B cell (primary cell): ENCODE data around the gene RAB6B. TPM values are rescaled to one million over a fixed set of nuclear protein-coding genes. Genes with fewer than 3 reads are reported as not detected.

Experiments used
- ATAC-seq: fragments of 200-7000 bp; cut with Tn5 transposase; one replicate; pipeline ENCODE4 v1.10.0; 2021; ENCODE audit warnings: low read depth, mild to moderate bottlenecking, moderate number of reproducible peaks, moderate library complexity
- CTCF ChIA-PET: fragments of 350-600 bp; sonication (Branson Sonifier 250); formaldehyde crosslinking; loops from one replicate; lab custom pipeline; 2021; ENCODE audit warnings: antibody characterized with exemption, inconsistent platforms; lab: Charles Lee
- POLR2A ChIA-PET: fragments of 350-600 bp; sonication (Branson Sonifier 250); formaldehyde crosslinking; loops from one replicate; lab custom pipeline; 2021; ENCODE audit warnings: antibody characterized with exemption; lab: Charles Lee
- DNase-seq: peaks from one replicate; pipeline ENCODE4 v3.0.0; 2013
- H2AFZ ChIP-seq: 2 replicates; pipeline ENCODE4 v1.6.1; 2012; ENCODE audit warnings: mild to moderate bottlenecking, low read depth, low read length; ENCODE audit not compliant: insufficient read depth, poor library complexity, severe bottlenecking
- H3K27ac ChIP-seq, 2 donors: 1 replicate in 1 of 2; 2 replicates in 1 of 2; pipeline ENCODE4 v1.5.1; 2012 to 2013; ENCODE audit warnings: low read length in 2 of 2, mild to moderate bottlenecking in 2 of 2, moderate library complexity in 1 of 2
- H3K27me3 ChIP-seq, 4 experiments: fragments of 200-600 bp in 1 of 4; sonication (generic) in 1 of 4; replicated peaks in 1 of 4; 1 replicate in 2 of 4; 2 replicates in 2 of 4; pipeline versions ENCODE4 v1.6.1 to v1.7.0; 2013 to 2016; ENCODE audit warnings: low read length in 3 of 4, mild to moderate bottlenecking in 2 of 4, mixed read lengths in 1 of 4, moderate library complexity in 1 of 4; ENCODE audit not compliant: insufficient read depth in 4 of 4, control insufficient read depth in 3 of 4; ENCODE audit errors: control extremely low read depth in 1 of 4
- H3K36me3 ChIP-seq, 2 experiments: replicated peaks in 1 of 2; 1 replicate in 1 of 2; 2 replicates in 1 of 2; pipeline versions ENCODE4 v1.6.1 to v1.7.1; 2013; ENCODE audit warnings: low read length in 1 of 2; ENCODE audit not compliant: insufficient read depth in 2 of 2, control insufficient read depth in 1 of 2; ENCODE audit errors: control extremely low read depth in 1 of 2, extremely low read depth in 1 of 2
- H3K4me1 ChIP-seq, 2 donors: fragments of 200-600 bp in 1 of 2; sonication (generic) in 1 of 2; 1 replicate in 1 of 2; 2 replicates in 1 of 2; pipeline versions ENCODE4 v1.5.1 to v1.6.1; 2013 to 2017; ENCODE audit warnings: low read length in 2 of 2; ENCODE audit not compliant: control insufficient read depth in 2 of 2, insufficient read depth in 2 of 2
- H3K4me2 ChIP-seq: replicated peaks from 2 replicates; pipeline ENCODE3; 2012; ENCODE audit warnings: mild to moderate bottlenecking, low read depth, low read length; ENCODE audit not compliant: poor library complexity, severe bottlenecking
- H3K4me3 ChIP-seq, 5 experiments: fragments of 200-600 bp in 1 of 5; sonication (generic) in 1 of 5; 1 replicate in 3 of 5; 2 replicates in 2 of 5; pipeline versions ENCODE4 v1.5.1 to v1.7.0; 2011 to 2016; ENCODE audit warnings: low read length in 4 of 5, mild to moderate bottlenecking in 4 of 5, low read depth in 2 of 5, control low read depth in 1 of 5, moderate library complexity in 1 of 5; ENCODE audit not compliant: insufficient read depth in 1 of 5; ENCODE audit errors: control extremely low read depth in 1 of 5, extremely low read depth in 1 of 5
- H3K79me2 ChIP-seq: fragments of 200-600 bp; sonication (generic); one replicate; pipeline ENCODE4 v1.6.0; 2016; ENCODE audit warnings: low read length; ENCODE audit not compliant: control insufficient read depth, insufficient read depth
- H3K9ac ChIP-seq: fragments of 200-600 bp; sonication (generic); 2 replicates; pipeline ENCODE4 v1.6.1; 2017; ENCODE audit warnings: mild to moderate bottlenecking, low read length, moderate library complexity
- H3K9me3 ChIP-seq, 3 donors: one replicate each; pipeline versions ENCODE4 v1.6.1 to v1.7.1; 2013; ENCODE audit warnings: low read length in 2 of 3; ENCODE audit not compliant: control insufficient read depth in 2 of 3, insufficient read depth in 1 of 3; ENCODE audit errors: control extremely low read depth in 1 of 3
- H4K20me1 ChIP-seq: 2 replicates; pipeline ENCODE4 v1.6.0; 2012; ENCODE audit warnings: mild to moderate bottlenecking, low read length; ENCODE audit not compliant: insufficient read depth, control insufficient read depth, poor library complexity, severe bottlenecking
- H3K27ac Mint-ChIP-seq: one replicate; pipeline ENCODE4 v1.8.0; 2021; ENCODE audit warnings: mixed read lengths
- H3K27me3 Mint-ChIP-seq: one replicate; pipeline ENCODE4 v1.8.0; 2021; ENCODE audit warnings: mixed read lengths
- H3K4me1 Mint-ChIP-seq: one replicate; pipeline ENCODE4 v1.8.0; 2021; ENCODE audit warnings: mixed read lengths
- H3K4me3 Mint-ChIP-seq: one replicate; pipeline ENCODE4 v1.8.0; 2021; ENCODE audit warnings: mixed read lengths
- H3K9me3 Mint-ChIP-seq: one replicate; pipeline ENCODE4 v1.8.0; 2022; ENCODE audit warnings: mixed read lengths; ENCODE audit not compliant: insufficient read depth
- EZH2 ChIP-seq: IDR thresholded peaks from 2 replicates; pipeline ENCODE4 v1.6.1; 2012; ENCODE audit warnings: borderline replicate concordance, low read depth, mild to moderate bottlenecking, moderate library complexity, low read length; ENCODE audit not compliant: insufficient read depth, poor library complexity, severe bottlenecking
- WGBS: methylation state at CpG from one replicate; pipeline ENCODE4 v1.1.5; 2013; ENCODE audit warnings: missing lambda C conversion rate; ENCODE audit not compliant: insufficient coverage; 5-methylcytosine and 5-hydroxymethylcytosine counted together
- intact Hi-C: fragments of 100-400 bp; cut with micrococcal nuclease; formaldehyde crosslinking; loops from one replicate; pipeline ENCODE4 v1.10.0; 2022
- polyA plus RNA-seq: library from polyadenylated mRNA; depleted of rRNA; stranded (reverse); fragments of >200 nt; gene quantifications from 2 replicates; pipeline ENCODE4 v1.2.3, GENCODE V29; 2012
- total RNA-seq, 2 donors: library from RNA; stranded (reverse); fragments of 120-200 nt in 1 of 2; gene quantifications; 1 replicate in 1 of 2; 2 replicates in 1 of 2; pipeline versions ENCODE4 v1.2.3 to v1.2.4, GENCODE V29; 2013 to 2022
- TF ChIP-seq, protein P1 (sequence below): fragments of 200-600 bp; IDR thresholded peaks from one replicate; pipeline ENCODE4 v1.8.0; 2022; ENCODE audit warnings: antibody characterized with exemption, mild to moderate bottlenecking

Gene RAB6B
- total and polyA plus RNA-seq, 2 donors (not counting 1 experiment from before 2014, with no cell fraction given): not detected

- no peak overlapping the region for H3K4me3 Mint-ChIP-seq
- no peaks in the 10 kb centered on the region for H4K20me1 ChIP-seq
- no peaks in the 10 kb centered on the region for H3K9me3 ChIP-seq
- peaks cover 4% of the 10 kb centered on the region for H3K4me1 Mint-ChIP-seq
- TF ChIP-seq, protein P1, sequence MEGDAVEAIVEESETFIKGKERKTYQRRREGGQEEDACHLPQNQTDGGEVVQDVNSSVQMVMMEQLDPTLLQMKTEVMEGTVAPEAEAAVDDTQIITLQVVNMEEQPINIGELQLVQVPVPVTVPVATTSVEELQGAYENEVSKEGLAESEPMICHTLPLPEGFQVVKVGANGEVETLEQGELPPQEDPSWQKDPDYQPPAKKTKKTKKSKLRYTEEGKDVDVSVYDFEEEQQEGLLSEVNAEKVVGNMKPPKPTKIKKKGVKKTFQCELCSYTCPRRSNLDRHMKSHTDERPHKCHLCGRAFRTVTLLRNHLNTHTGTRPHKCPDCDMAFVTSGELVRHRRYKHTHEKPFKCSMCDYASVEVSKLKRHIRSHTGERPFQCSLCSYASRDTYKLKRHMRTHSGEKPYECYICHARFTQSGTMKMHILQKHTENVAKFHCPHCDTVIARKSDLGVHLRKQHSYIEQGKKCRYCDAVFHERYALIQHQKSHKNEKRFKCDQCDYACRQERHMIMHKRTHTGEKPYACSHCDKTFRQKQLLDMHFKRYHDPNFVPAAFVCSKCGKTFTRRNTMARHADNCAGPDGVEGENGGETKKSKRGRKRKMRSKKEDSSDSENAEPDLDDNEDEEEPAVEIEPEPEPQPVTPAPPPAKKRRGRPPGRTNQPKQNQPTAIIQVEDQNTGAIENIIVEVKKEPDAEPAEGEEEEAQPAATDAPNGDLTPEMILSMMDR: no peak
- no peak for TF ChIP-seq EZH2
- no peak overlapping the region for H3K9ac ChIP-seq
- H3K9me3 Mint-ChIP-seq: peaks cover 5% of the 10 kb centered on the region
- POLR2A ChIA-PET: no interaction called here
- intact Hi-C loops: no loop called here
- H3K79me2 ChIP-seq: no peaks in the 10 kb centered on the region
- DNase-seq: no peak
- no peak overlapping the region for H3K4me2 ChIP-seq
- ATAC-seq: no peak
- no peak overlapping the region for H3K27ac Mint-ChIP-seq
- CTCF ChIA-PET: no interaction called here
- no peaks in the 10 kb centered on the region for H3K4me1 ChIP-seq
- H2AFZ ChIP-seq: no peak overlapping the region
- no peaks in the 10 kb centered on the region for H3K36me3 ChIP-seq
- H3K27ac ChIP-seq: no peak overlapping the region
- H3K27me3 ChIP-seq: peaks cover 0 to 8% (median 6%) of the 10 kb centered on the region in 4 experiments
- no CpG with 5 or more reads among the region's 1 CpG for WGBS
- H3K4me3 ChIP-seq: no peak overlapping the region
- peaks cover 32% of the 10 kb centered on the region for H3K27me3 Mint-ChIP-seq
Observed at GRCh38 chr3:133921592-133921991, 25.9 kb upstream of the RAB6B start.

- no peaks in the 10 kb centered on the region for H3K36me3 ChIP-seq
- ChIA-PET CTCF (no interaction called here), POLR2A (no interaction called here)
- H3K9me3 Mint-ChIP-seq: peaks cover 5% of the 10 kb centered on the region
- peaks cover 0 to 15% (median 4%) of the 10 kb centered on the region in 4 experiments for H3K27me3 ChIP-seq
- H3K9me3 ChIP-seq: no peaks in the 10 kb centered on the region
- ATAC-seq (no peak), DNase-seq (no peak)
- no peaks in the 10 kb centered on the region for H4K20me1 ChIP-seq
- H3K4me2 ChIP-seq: no peak overlapping the region
- H3K4me1 Mint-ChIP-seq: no peaks in the 10 kb centered on the region
- no peaks in the 10 kb centered on the region for H3K4me1 ChIP-seq
- H3K27me3 Mint-ChIP-seq: peaks cover 43% of the 10 kb centered on the region
- intact Hi-C loops: no loop called here
- H3K9ac ChIP-seq: no peak overlapping the region
- no peak overlapping the region for H3K4me3 ChIP-seq
- no peak overlapping the region for H3K4me3 Mint-ChIP-seq
- H3K79me2 ChIP-seq: no peaks in the 10 kb centered on the region
- H3K27ac Mint-ChIP-seq: no peak overlapping the region
- TF ChIP-seq EZH2: no peak
- TF ChIP-seq, protein P1: no peak
- no peak overlapping the region for H2AFZ ChIP-seq
- no peak overlapping the region for H3K27ac ChIP-seq
Observed at GRCh38 chr3:133917144-133917543, 21.5 kb upstream of the RAB6B start.
